Uterus (tissue), 4 donors: ENCODE measurements around the gene RPL37A. TPM values are rescaled to one million over a fixed set of nuclear protein-coding genes. Genes with fewer than 3 reads are reported as not detected.

Experiments
- DNase-seq, 2 donors: peaks; one replicate each; pipeline ENCODE4 v3.0.0-alpha.2; 2019 to 2020
- H3K27ac ChIP-seq, 2 donors: fragments of 200-600 bp; sonication (generic); 1 replicate in 1 of 2; 2 replicates in 1 of 2; pipeline ENCODE4 v1.5.1; 2016 to 2018
- H3K27me3 ChIP-seq, 2 donors: fragments of 200-600 bp; sonication (generic); one replicate each; pipeline ENCODE4 v1.5.1; 2018 to 2019; ENCODE audit warnings: control low read depth in 1 of 2
- H3K36me3 ChIP-seq, 2 donors: fragments of 200-600 bp; sonication (generic); one replicate each; pipeline ENCODE4 v1.5.1; 2019; ENCODE audit warnings: control low read depth in 1 of 2
- H3K4me1 ChIP-seq, 2 donors: fragments of 200-600 bp; sonication (generic); one replicate each; pipeline ENCODE4 v1.5.1; 2018 to 2019; ENCODE audit warnings: control low read depth in 1 of 2
- H3K4me3 ChIP-seq, 2 donors: fragments of 200-600 bp; sonication (generic); 1 replicate in 1 of 2; 2 replicates in 1 of 2; pipeline ENCODE4 v1.5.1; 2018 to 2019; ENCODE audit warnings: mild to moderate bottlenecking in 1 of 2
- H3K9me3 ChIP-seq, 2 donors: fragments of 200-600 bp; sonication (generic); one replicate each; pipeline ENCODE4 v1.5.1; 2019; ENCODE audit warnings: control low read depth in 1 of 2
- CTCF ChIP-seq, 4 experiments: fragments of 200-600 bp in 2 of 4; fragments of 450-650 bp in 2 of 4; sonication (generic) in 2 of 4; IDR thresholded peaks; one replicate each; pipeline ENCODE4 v1.5.1; 2016 to 2019; ENCODE audit warnings: antibody characterized with exemption in 4 of 4, mild to moderate bottlenecking in 2 of 4, moderate library complexity in 1 of 4
- POLR2A ChIP-seq, 2 donors: fragments of 450-650 bp; IDR thresholded peaks; one replicate each; pipeline ENCODE4 v1.6.1; 2016; ENCODE audit warnings: antibody characterized with exemption in 2 of 2, mild to moderate bottlenecking in 1 of 2, moderate library complexity in 1 of 2
- intact Hi-C: fragments of 100-400 bp; cut with DNase I; formaldehyde crosslinking; loops from one replicate; pipeline ENCODE4 v1.15.1; 2023; ENCODE audit warnings: low total_unique reads
- total RNA-seq, 4 donors: library from RNA; depleted of rRNA in 3 of 4; stranded (reverse); fragments of >200 nt in 3 of 4; gene quantifications; one replicate each; pipeline versions ENCODE4 v1.1.0 to v1.2.4, GENCODE V29; 2014 to 2023
- donor health status: DM: yes; HTN: yes; CAD: no.

RPL37A gene
- total RNA-seq, 4 donors from 2014 or later, result 716 to 2,917 (median 2,308) TPM

DNA sequence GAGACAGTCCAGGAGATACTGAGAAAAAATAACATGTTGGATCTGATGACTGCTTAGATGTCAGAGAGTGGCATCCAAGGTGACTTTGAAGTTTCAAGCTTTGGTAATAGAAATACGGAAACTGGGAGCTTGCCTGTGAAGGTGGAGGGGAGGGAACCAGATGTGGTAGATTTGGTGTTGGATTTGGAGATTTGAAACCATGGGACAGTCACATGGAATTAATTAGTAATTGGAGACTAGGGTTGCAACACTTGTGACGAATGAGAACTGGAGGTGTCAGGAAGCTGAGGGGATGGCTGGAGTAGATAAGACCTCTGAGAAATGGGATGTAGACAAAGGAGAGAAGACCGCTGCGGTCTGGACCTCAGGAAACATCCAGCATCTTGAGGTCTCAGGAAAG lies 46.7 kb downstream of the RPL37A start:
- peaks cover 0 to 7% of the 10 kb centered on the region in 2 donors for H3K4me1 ChIP-seq
- intact Hi-C loops, result no loop called here
- peak overlapping the region; percentile 17 to 32 for H3K27ac ChIP-seq

GRCh38 chr2:216546241-216546640 lies 47.6 kb downstream of the RPL37A start:
- Histone ChIP-seq H3K27ac (peak overlapping the region; percentile 76 to 83), H3K4me1 (peaks cover 0 to 7% of the 10 kb centered on the region in 2 donors), H3K9me3 (no peaks in the 10 kb centered on the region)

More for the DNA sequence above, 46.7 kb downstream of the RPL37A start:
- no peak for DNase-seq
- H3K9me3 ChIP-seq, result no peaks in the 10 kb centered on the region
- H3K36me3 ChIP-seq, result no peaks in the 10 kb centered on the region
- H3K27me3 ChIP-seq, result no peaks in the 10 kb centered on the region
- TF ChIP-seq POLR2A (IDR thresholded peaks at IDR 0.05) (no peak), CTCF (IDR thresholded peaks at IDR 0.05) (no peak)
- no peak overlapping the region for H3K4me3 ChIP-seq

DNA sequence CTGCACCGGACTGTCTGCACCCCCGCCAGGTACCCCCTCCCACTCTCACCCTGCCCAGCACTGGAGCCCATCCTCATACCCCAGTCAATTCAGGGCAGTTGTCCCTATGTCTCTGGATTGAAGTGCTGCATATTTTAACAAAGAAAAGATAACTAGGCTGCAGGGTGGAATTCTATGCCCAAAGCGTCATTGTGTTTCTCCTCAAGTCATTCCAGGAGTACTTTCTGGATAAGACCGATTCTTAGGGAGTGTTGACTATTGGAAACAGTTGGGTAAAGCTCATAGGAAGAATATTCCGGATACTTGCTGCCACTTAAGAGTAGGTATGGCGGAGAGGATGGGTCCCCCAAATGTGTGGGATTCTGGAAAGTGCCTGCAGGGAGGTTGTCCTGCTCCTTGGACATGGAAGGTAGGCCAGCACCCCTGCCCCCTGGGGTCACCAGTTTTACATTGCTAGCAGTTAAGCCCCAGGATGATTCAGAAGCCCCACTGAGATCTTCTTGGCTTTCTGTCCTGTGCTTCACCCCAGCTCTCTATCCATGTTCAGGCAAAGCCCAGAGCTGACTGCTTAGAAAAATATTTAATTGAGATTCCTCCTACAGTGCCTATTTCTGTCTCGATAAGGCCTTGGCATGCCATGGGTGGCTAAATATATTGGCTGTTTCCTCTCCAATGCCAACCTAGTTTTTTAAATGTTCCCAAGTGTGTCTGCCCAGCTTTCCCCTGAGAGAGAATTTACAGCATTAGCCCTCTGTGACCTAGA lies 48.2 kb downstream of the RPL37A start:
- peak overlapping the region; percentile 76 to 83 for H3K27ac ChIP-seq
- peaks cover 0 to 7% of the 10 kb centered on the region in 2 donors for H3K4me1 ChIP-seq
- no peak for TF ChIP-seq POLR2A (IDR thresholded peaks at IDR 0.05)
- no peak for TF ChIP-seq CTCF (IDR thresholded peaks at IDR 0.05)

More at GRCh38 chr2:216546241-216546640, 47.6 kb downstream of the RPL37A start:
- no peak for DNase-seq
- TF ChIP-seq POLR2A (IDR thresholded peaks at IDR 0.05), result no peak
- TF ChIP-seq CTCF (IDR thresholded peaks at IDR 0.05), result no peak
- Histone ChIP-seq H3K36me3 (no peaks in the 10 kb centered on the region), H3K4me3 (no peak overlapping the region), H3K27me3 (no peaks in the 10 kb centered on the region)
- intact Hi-C loops, result no loop called here

GRCh38 chr2:216548901-216549331 lies 50.3 kb downstream of the RPL37A start:
- Histone ChIP-seq H3K4me1 (peaks cover 0 to 7% of the 10 kb centered on the region in 2 donors), H3K27ac (peak overlapping the region; percentile 79 to 83)

More for the DNA sequence above, 48.2 kb downstream of the RPL37A start:
- no peaks in the 10 kb centered on the region for H3K9me3 ChIP-seq
- H3K27me3 ChIP-seq, result no peaks in the 10 kb centered on the region
- DNase-seq, result no peak
- no peaks in the 10 kb centered on the region for H3K36me3 ChIP-seq
- no peak overlapping the region for H3K4me3 ChIP-seq
- intact Hi-C loops, result no loop called here

More at GRCh38 chr2:216548901-216549331, 50.3 kb downstream of the RPL37A start:
- Histone ChIP-seq H3K4me3 (no peak overlapping the region), H3K27me3 (no peaks in the 10 kb centered on the region), H3K36me3 (no peaks in the 10 kb centered on the region), H3K9me3 (no peaks in the 10 kb centered on the region)
- intact Hi-C loops, result no loop called here
- no peak for TF ChIP-seq POLR2A (IDR thresholded peaks at IDR 0.05)
- TF ChIP-seq CTCF (IDR thresholded peaks at IDR 0.05), result no peak
- peak; percentile 57 to 67 for DNase-seq
